ENCODE measurements around the gene KMT2D.

The KMT2D gene

DNA sequence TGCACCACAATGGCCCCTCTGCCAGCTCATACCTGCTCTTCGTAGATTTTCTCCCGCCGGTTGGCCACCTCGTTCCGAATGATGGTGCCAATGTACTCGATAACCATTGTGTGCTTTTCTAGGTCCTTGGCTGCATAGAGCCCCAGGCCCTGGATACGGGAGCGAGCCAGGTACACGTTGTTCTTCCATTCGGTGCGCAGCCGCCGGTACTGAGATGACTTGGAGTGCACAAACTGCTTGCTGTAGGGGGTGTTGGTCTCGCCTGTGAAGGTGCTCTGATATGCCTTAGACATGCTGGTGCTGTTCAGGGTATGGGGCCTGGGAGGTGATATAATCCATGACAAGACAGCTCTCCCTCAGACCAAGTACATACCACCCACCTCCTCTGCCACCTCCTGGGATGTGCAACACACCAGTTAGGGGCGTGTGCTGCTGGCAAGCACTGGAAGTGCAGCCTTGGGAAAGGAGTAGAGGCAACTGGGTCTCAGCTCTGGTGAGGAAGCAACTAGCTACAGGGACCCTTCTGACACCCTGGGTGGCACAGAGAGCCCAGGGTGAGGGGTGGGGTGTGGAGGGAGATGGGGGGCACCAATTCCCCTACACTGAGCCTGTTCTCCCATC, 37.9 kb downstream of the KMT2D start:
- in situ Hi-C loops (cut with MboI; ENCODE audit: low sequenced_read_pairs): no loop called here

DNA sequence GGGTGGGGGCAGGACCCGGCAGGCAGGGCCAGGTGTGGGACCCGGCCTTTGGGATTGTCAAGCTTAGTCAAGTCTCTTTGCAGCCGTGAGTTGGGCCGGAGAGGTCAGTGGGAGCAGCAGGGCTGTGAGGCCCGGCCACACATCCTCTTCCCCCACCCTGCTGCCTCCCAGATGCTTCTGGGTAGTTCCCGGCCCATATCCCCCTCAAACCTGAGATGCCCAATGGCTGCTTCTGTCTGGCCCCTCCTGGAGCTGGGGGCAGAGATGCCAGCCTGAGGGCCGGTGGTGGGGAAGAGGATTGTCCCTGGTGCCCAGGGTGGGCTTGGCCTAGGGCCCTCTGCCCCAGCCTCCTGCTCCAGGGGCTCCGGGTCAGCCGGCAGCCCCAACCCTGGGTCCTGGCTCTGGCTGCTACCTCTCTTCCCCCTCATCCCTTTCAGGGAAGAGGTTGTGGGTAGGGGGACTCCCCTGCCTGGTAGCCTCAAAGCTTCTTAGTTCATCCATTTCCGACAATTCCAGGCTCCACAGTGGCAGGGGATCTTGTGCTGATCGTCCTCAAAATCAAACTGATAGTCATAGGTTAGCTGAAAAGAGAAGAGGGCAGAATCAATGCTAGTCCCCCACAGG, 39.2 kb downstream of the KMT2D start:
- in situ Hi-C loops (cut with MboI; ENCODE audit: low sequenced_read_pairs): no loop called here

DNA sequence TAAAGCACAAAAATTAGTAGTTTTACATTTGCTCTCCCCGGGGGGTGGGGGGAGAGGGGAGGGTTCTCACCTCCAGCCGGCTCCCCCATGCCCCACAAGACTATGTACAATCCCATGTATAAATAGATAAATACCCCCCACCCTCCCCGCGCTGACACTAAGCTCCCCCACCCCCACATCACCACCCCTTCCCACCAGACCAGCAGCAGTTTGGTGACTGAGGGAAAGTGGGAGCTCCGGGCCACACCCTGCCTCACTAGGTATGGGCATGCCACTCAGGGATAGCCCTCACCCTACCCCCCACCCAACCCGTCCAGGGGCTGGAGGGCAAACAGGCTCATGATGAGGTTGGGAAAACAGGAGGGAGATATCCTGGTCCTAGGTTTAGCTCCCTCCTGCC, 40.2 kb downstream of the KMT2D start:
- in situ Hi-C loops (cut with MboI; ENCODE audit: low sequenced_read_pairs): no loop called here

DNA sequence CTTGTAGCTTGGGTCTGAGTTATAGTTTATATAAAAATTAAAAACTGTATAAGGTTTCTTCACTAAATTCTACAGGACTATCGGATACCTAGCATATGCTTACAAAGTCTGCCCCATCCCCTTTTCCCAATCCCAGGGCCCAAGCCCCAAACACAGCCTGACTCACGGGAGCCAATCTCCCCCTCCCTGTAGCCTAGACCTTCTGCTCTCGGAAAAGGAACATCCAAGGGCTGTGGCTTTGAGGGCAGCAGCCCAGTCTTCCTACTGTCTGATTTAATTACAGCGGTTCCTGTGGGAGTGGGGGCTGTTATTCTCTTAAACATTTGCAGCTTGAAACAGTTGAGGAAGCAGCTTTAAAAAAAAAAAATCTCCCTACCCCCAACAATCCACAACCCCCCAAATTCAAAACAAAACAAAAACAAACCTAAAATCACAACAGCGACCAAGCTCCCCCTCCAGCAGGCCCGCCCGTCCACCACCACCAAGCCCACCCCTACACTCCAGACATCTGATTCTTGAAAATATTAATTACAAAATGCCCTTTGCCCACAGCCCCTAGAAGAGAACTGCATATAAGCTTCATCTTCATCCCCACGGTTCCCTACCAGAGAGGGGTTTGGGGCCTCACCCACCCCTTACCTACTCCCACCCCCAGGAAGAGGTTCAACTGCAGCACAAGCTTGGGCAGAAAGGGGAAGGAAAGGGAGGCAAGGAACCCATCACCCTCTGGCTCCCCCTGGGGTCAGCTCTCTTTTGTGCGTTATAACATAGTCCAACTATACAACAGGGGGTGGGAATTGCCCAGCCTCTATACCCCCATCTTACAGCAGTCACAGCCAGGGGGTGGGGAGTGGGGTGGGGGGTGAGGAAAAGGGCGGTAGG, 40.9 kb downstream of the KMT2D start:
- in situ Hi-C loops (cut with MboI; ENCODE audit: low sequenced_read_pairs): no loop called here

DNA sequence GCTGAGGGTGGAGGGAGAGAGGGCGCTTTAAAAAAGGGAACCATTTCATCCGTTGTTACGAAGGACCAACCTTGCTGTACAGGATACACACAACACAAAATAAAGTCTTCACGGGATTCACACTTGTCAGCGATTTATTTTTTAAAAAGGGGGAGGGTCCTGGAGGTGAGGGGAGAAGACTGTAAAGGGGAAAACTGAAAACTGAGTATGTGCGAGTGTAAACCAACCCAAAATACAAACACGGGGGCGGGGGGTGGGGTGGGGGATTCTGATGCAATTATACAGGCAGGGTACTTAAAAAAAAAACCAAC, 41.5 kb downstream of the KMT2D start:
- in situ Hi-C loops (cut with MboI; ENCODE audit: low sequenced_read_pairs): no loop called here

DNA sequence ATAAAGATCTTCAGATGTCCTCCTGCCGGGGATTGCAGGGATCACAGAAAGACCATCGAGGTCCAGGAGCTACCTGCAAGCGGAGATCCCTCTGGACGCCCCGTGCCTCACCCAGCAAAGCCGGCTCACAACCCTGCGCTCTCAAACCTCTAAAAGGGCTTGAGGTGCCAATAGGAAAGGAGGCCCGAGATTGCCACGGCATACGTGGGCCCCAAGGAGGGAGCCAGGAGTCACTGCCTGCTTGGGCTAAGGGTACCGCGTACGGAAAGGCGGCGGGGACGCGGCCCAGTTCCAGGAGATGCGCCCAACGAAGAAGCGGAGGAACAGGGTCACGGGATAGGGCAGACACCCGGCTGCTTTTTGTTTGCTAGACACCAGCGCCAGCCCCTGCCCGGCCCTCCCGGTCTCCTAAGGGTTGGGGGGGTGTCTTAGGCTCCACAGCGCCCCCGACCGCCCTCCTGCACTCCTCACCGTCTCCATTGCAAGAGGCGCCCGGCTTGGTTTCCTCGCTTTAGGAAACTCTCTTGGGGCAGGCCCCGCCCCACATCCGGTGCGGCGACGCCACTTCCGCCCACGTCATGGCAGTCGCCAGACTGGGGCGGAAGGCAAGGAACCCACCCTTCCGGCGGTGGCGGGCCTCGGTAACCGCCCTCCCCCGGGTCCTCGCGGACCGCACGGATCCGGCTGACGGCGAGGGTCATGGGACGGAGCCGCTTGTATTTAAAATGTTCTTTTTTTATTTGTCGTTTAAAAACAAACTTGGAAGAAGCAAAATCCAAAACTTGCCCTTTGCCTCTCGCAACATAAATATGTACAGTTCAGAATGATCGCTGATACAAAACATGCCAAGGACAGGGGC, 42.1 kb downstream of the KMT2D start, which contains the start of gene PRKAG1:
TSS of gene PRKAG1 (minus strand) at position 516 of the 859 bp plus-strand sequence. CDS start at position 480, 36 bp downstream.
- in situ Hi-C loops (cut with MboI; ENCODE audit: low sequenced_read_pairs): no loop called here

DNA sequence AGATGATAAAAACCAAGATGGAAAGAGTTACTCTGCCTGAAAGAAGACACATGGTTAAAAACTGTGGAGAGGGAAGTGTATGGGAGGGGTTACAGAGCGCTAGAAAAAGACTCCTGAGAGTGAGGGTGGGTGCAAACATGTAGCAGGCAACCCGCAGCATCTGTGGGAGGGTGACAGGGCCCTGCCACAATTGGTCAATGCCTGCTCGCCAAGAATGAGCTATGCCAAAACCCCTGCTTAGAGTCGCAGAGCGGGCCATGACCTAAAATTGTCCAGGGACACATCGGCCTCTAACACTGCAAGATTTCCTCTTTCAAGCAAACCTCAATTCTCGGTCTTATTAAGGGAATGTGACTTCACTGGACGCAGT, 42.7 kb downstream of the KMT2D start:
- in situ Hi-C loops (cut with MboI; ENCODE audit: low sequenced_read_pairs): no loop called here

DNA sequence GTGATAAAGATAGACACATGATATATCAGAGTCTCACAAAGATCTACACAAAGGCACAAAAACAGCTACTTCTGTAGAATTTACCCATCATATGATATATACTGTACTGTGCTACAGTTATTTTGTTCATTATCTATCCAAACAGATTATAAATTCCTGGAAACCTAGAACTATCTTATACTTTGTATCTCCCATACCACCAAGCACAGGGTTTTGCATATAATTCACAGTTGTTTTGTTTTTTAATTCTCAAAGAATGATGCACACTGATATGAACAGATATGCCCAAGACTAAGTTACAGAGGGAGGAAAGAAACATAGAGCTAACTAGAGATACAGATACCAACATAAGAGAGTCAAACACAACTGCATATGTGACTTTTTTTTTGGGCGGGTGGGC, 45.4 kb downstream of the KMT2D start:
- in situ Hi-C loops (cut with MboI; ENCODE audit: low sequenced_read_pairs): no loop called here

DNA sequence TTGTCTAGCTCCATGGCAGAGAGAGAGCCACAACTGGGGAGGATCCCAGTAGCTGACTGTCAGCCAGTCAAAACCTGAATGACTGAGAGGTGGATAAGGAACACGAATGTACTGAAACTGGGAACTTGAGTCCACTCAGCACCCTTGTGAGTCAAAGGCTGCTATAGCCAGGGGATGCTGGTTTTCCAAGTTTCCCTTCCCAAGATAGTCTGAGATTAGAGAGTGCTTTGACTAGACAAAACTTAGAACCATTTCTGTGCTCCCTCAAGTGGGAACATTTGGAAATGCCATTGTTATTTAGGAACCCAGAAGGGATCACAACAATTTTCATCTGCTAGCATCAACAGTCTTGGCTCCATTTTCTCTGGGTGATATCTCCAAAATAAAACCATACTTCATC, 46.0 kb downstream of the KMT2D start:
- in situ Hi-C loops (cut with MboI; ENCODE audit: low sequenced_read_pairs): no loop called here

DNA sequence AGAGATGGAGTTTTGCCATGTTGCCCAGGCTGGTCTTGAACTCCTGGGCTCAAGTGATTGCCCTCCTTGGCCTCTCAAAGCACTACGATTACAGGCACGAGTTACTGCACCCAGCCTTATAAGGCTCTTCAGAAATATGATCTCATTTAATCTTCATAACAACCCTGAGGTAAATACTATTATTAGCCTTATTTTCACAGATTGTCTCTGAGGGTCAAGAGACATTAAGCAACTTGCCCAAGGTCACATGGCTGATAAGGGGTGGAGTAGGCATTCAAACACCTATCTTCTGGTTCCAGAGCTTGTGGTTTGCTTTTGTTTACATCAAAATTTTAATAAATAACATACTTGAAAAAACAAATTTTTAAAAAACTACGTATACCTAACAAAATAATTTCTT, 47.2 kb downstream of the KMT2D start:
- in situ Hi-C loops (cut with MboI; ENCODE audit: low sequenced_read_pairs): no loop called here

DNA sequence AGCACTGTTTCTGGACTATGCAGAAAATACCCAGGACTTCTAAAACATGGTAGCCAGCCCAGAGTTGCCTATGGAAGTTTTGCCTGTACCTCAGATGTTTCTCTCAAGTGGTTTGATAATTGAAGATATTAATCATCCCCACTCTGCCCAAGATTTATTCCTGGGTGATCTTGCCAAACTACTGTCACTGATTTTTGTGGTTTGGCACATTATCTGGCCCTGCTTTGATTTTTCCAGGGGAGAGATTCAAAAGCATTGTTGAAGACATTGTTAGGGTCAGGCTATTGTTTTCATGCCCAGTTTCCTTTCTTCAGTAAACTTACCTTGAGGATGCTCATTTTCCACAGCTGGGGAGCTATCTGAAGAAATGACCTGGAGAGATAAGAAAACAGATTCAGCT, 47.9 kb downstream of the KMT2D start:
- in situ Hi-C loops (cut with MboI; ENCODE audit: low sequenced_read_pairs): no loop called here
